Testis (tissue), 3 donors: ENCODE results near the gene CD4. TPM values are rescaled to one million over a fixed set of nuclear protein-coding genes. Genes with fewer than 3 reads are reported as not detected.

ENCODE experiments used
- DNase-seq: peaks from one replicate; pipeline ENCODE4 v3.0.0-alpha.2; 2019
- H3K27ac ChIP-seq, 2 donors: fragments of 200-600 bp; sonication (generic); one replicate each; pipeline ENCODE4 v1.5.1; 2019
- H3K27me3 ChIP-seq: fragments of 200-600 bp; sonication (generic); one replicate; pipeline ENCODE4 v1.5.1; 2019
- H3K36me3 ChIP-seq: fragments of 200-600 bp; sonication (generic); one replicate; pipeline ENCODE4 v1.5.1; 2017; ENCODE audit warnings: low read depth; ENCODE audit errors: missing control alignments
- H3K4me1 ChIP-seq: fragments of 200-600 bp; sonication (generic); one replicate; pipeline ENCODE4 v1.5.1; 2019
- H3K4me3 ChIP-seq, 2 donors: fragments of 200-600 bp; sonication (generic); one replicate each; pipeline ENCODE4 v1.5.1; 2017 to 2019
- H3K9me3 ChIP-seq: fragments of 200-600 bp; sonication (generic); one replicate; pipeline ENCODE4 v1.5.1; 2017
- CTCF ChIP-seq, 3 experiments: fragments of 450-650 bp in 2 of 3; fragments of 200-600 bp in 1 of 3; sonication (generic) in 1 of 3; IDR thresholded peaks; one replicate each; pipeline ENCODE4 v1.5.1; 2016 to 2019; ENCODE audit warnings: antibody characterized with exemption in 3 of 3, mild to moderate bottlenecking in 2 of 3, moderate library complexity in 1 of 3
- POLR2A ChIP-seq: fragments of 450-650 bp; IDR thresholded peaks from one replicate; pipeline ENCODE4 v1.6.1; 2017; ENCODE audit warnings: antibody characterized with exemption, mild to moderate bottlenecking, moderate library complexity
- WGBS, 2 donors: methylation state at CpG; one replicate each; pipeline ENCODE4 v1.1.5; 2018; 5-methylcytosine and 5-hydroxymethylcytosine counted together
- intact Hi-C: fragments of 100-400 bp; cut with DNase I; formaldehyde crosslinking; loops from one replicate; pipeline ENCODE4 v1.15.1; 2023; ENCODE audit warnings: low total_unique reads
- polyA plus RNA-seq: library from polyadenylated mRNA; stranded (reverse); fragments of 350-450 nt; fragmentation: Illumina TruSeq; extraction: RNeasy Lipid Tissue Mini Kit (QIAGEN cat#74804); gene quantifications from one replicate; pipeline ENCODE4 v1.2.3, GENCODE V29; 2014; ENCODE audit warnings: low read depth, low replicate concordance; ENCODE audit not compliant: insufficient read depth
- total RNA-seq, 2 donors: library from RNA; depleted of rRNA; stranded (reverse); fragments of >200 nt; gene quantifications; one replicate each; pipeline ENCODE4 v1.2.3, GENCODE V29; 2016

CD4 gene
- total and polyA plus RNA-seq, 3 donors from 2014 or later, result 2.0 to 22.2 (median 4.5) TPM

GRCh38 chr12:6752921-6753771, 36.2 kb upstream of the CD4 start, which contains the start of gene MLF2:
Gene MLF2, minus strand, starts transcription at chr12:6753141. Its CDS starts 807 bp downstream, at chr12:6752334.
- Histone ChIP-seq H3K4me3 (peak within 1 kb of the TSS; percentile 91 to 98), H3K27me3 (no peaks in the 10 kb centered on the region), H3K36me3 (no peaks in the 10 kb centered on the region), H3K4me1 (peaks cover 13% of the 10 kb centered on the region), H3K27ac (peak within 1 kb of the TSS; percentile 99), H3K9me3 (no peaks in the 10 kb centered on the region)
- 1% methylated on average over 22 to 32 of the region's 62 CpGs for WGBS, 2 donors
- peak; percentile 98 for DNase-seq
- TF ChIP-seq POLR2A (peak; percentile 94), CTCF (IDR thresholded peaks at IDR 0.05) (peak in 1 of 3 experiments; percentile 94)
- intact Hi-C loops, result no loop called here

GRCh38 chr12:6753772-6754356, 35.5 kb upstream of the CD4 start:
- Histone ChIP-seq H3K9me3 (no peaks in the 10 kb centered on the region), H3K27ac (peak overlapping the region; percentile 99), H3K36me3 (no peaks in the 10 kb centered on the region), H3K4me3 (peak overlapping the region; percentile 91 to 98), H3K4me1 (peaks cover 13% of the 10 kb centered on the region), H3K27me3 (no peaks in the 10 kb centered on the region)
- peak; percentile 25 to 99 (median 95) for TF ChIP-seq CTCF (IDR thresholded peaks at IDR 0.05)
- TF ChIP-seq POLR2A, result no peak
- DNase-seq, result peak; percentile 55
- 0% methylated on average over 7 of the region's 7 CpGs for WGBS, 2 donors
- intact Hi-C loops, result no loop called here

- WGBS, 2 donors, result 84 to 90% methylated on average over 2 of the region's 2 CpGs
- no peak for DNase-seq
- Histone ChIP-seq H3K4me3 (no peak overlapping the region), H3K27ac (peak overlapping the region; percentile 99), H3K4me1 (peaks cover 13% of the 10 kb centered on the region), H3K27me3 (no peaks in the 10 kb centered on the region), H3K9me3 (no peaks in the 10 kb centered on the region), H3K36me3 (no peaks in the 10 kb centered on the region)
- intact Hi-C loops, result no loop called here
- TF ChIP-seq POLR2A (no peak), CTCF (IDR thresholded peaks at IDR 0.05) (no peak)
Observed at GRCh38 chr12:6754411-6754810, 34.9 kb upstream of the CD4 start.

GRCh38 chr12:6757028-6757690, 32.2 kb upstream of the CD4 start:
- H3K4me1 ChIP-seq, result peaks cover 9% of the 10 kb centered on the region
- DNase-seq, result no peak
- H3K27ac ChIP-seq, result no peak overlapping the region
- no peaks in the 10 kb centered on the region for H3K27me3 ChIP-seq
- TF ChIP-seq POLR2A, result no peak
- no peak for TF ChIP-seq CTCF (IDR thresholded peaks at IDR 0.05)
- WGBS, 2 donors, result 62 to 84% methylated on average over 8 of the region's 8 CpGs
- H3K36me3 ChIP-seq, result no peaks in the 10 kb centered on the region
- intact Hi-C loops, result no loop called here
- no peak overlapping the region for H3K4me3 ChIP-seq
- H3K9me3 ChIP-seq, result no peaks in the 10 kb centered on the region
